GM12878 (cell line): ENCODE measurements around the gene TMPRSS9. TPM values are rescaled to one million over a fixed set of nuclear protein-coding genes. Genes with fewer than 3 reads are reported as not detected.

Source experiments
- ATF2 ChIP-seq: IDR thresholded peaks from 2 replicates; pipeline ENCODE4 v1.6.1; 2012; ENCODE audit warnings: low read length, inconsistent platforms
- CHD2 ChIP-seq: IDR thresholded peaks from 2 replicates; pipeline ENCODE4 v1.6.1; 2011; ENCODE audit warnings: low read depth, low read length, improper control_type of control experiment, borderline replicate concordance
- CREB1 ChIP-seq: IDR thresholded peaks from 2 replicates; pipeline ENCODE4 v1.6.1; 2012; ENCODE audit warnings: low read depth, mild to moderate bottlenecking, inconsistent platforms
- GATAD2B ChIP-seq: fragments of 450-650 bp; conservative IDR thresholded peaks from 2 replicates; pipeline ENCODE4 v1.6.1; 2017; ENCODE audit warnings: low read depth, mild to moderate bottlenecking, moderate library complexity
- JUNB ChIP-seq: IDR thresholded peaks from 2 replicates; pipeline ENCODE4 v1.6.1; 2016; ENCODE audit warnings: antibody characterized with exemption, mild to moderate bottlenecking
- MAX ChIP-seq: IDR thresholded peaks from 2 replicates; pipeline ENCODE4 v1.6.1; 2012; ENCODE audit warnings: low read depth, low read length, improper control_type of control experiment
- MYB ChIP-seq: fragments of 150-350 bp; IDR thresholded peaks from 2 replicates; pipeline ENCODE4 v1.6.1; 2014; ENCODE audit warnings: mild to moderate bottlenecking, low read depth, low read length, borderline replicate concordance
- NFXL1 ChIP-seq: fragments of 450-650 bp; IDR thresholded peaks from 2 replicates; pipeline ENCODE4 v1.6.1; 2017; ENCODE audit warnings: antibody characterized with exemption, mild to moderate bottlenecking, borderline replicate concordance
- NFYA ChIP-seq: IDR thresholded peaks from 2 replicates; pipeline ENCODE4 v1.6.1; 2011; ENCODE audit warnings: low read depth, mild to moderate bottlenecking, low read length, improper control_type of control experiment, borderline replicate concordance
- NR2C2 ChIP-seq: IDR thresholded peaks from 2 replicates; pipeline ENCODE4 v1.6.1; 2011; ENCODE audit warnings: borderline replicate concordance, low read depth; ENCODE audit not compliant: control insufficient read depth, insufficient read length
- RCOR1 ChIP-seq: conservative IDR thresholded peaks from 2 replicates; pipeline ENCODE4 v1.6.1; 2012; ENCODE audit warnings: low read depth, low read length, improper control_type of control experiment
- REST ChIP-seq: IDR thresholded peaks from 2 replicates; pipeline ENCODE4 v1.6.1; 2012; ENCODE audit warnings: mild to moderate bottlenecking, low read depth, low read length
- SUZ12 ChIP-seq: fragments of 200-600 bp; sonication (generic); IDR thresholded peaks from one replicate; pipeline ENCODE4 v1.6.1; 2018; ENCODE audit warnings: antibody characterized with exemption, mild to moderate bottlenecking; ENCODE audit not compliant: unreplicated experiment
- USF2 ChIP-seq: IDR thresholded peaks from 2 replicates; pipeline ENCODE4 v1.6.1; 2011; ENCODE audit warnings: low read depth, low read length, improper control_type of control experiment, borderline replicate concordance
- YY1 ChIP-seq: IDR thresholded peaks from 2 replicates; pipeline ENCODE4 v1.6.1; 2011; ENCODE audit warnings: low read depth, mild to moderate bottlenecking, low read length
- ZNF207 ChIP-seq: fragments of 450-650 bp; IDR thresholded peaks from 2 replicates; pipeline ENCODE4 v1.6.1; 2014; ENCODE audit warnings: antibody characterized with exemption, mild to moderate bottlenecking, borderline replicate concordance
- ZNF274 ChIP-seq: IDR thresholded peaks from one replicate; pipeline ENCODE4 v1.8.0; 2011; ENCODE audit not compliant: insufficient read length, insufficient read depth
- ZNF687 ChIP-seq: fragments of 450-650 bp; IDR thresholded peaks from 2 replicates; pipeline ENCODE4 v1.6.1; 2017; ENCODE audit warnings: mild to moderate bottlenecking, moderate library complexity
- polyA plus RNA-seq, 11 experiments: library from polyadenylated mRNA; depleted of rRNA in 4 of 11; unstranded in 6 of 11; stranded (reverse) in 5 of 11; fragments of >200 nt; fragmentation: Nextera tagmentation in 4 of 11; fragmentation: Illumina TruSeq in 1 of 11; extraction: Ambion mirVana in 4 of 11; extraction: Trizol in 1 of 11; gene quantifications; 1 replicate in 1 of 11; 2 replicates in 10 of 11; pipeline versions ENCODE4 v1.2.1 to v1.2.3, GENCODE V29; 2011 to 2016; ENCODE audit warnings: inconsistent platforms in 2 of 11, missing spikeins in 2 of 11, low read depth in 1 of 11
- total RNA-seq, 4 experiments: library from RNA; depleted of rRNA in 3 of 4; stranded (reverse); fragments of >200 nt in 3 of 4; fragmentation: Illumina TruSeq in 1 of 4; extraction: Trizol in 1 of 4; gene quantifications; 2 replicates each; pipeline versions ENCODE4 v1.2.1 to v1.2.3, GENCODE V29; 2013 to 2021

Gene TMPRSS9
- total and polyA plus RNA-seq, 10 of the 15 experiments (the other 5 are each of a cell fraction or from before 2014, with no cell fraction given): 0.24 TPM; not detected in 9

- TF ChIP-seq ZNF687: peak; percentile 88
- TF ChIP-seq RCOR1: no peak
- TF ChIP-seq ZNF207: no peak
- no peak for TF ChIP-seq NFXL1
- no peak for TF ChIP-seq USF2
- no peak for TF ChIP-seq REST
- TF ChIP-seq JUNB: no peak
- TF ChIP-seq MAX: peak; percentile 81
- 0 out of 2 replicates have a peak, but pooled peaks have one; percentile 69 for TF ChIP-seq MYB
- TF ChIP-seq NFYA: no peak
- TF ChIP-seq CREB1: 0 out of 2 replicates have a peak, but pooled peaks have one; percentile 10
- no peak for TF ChIP-seq ATF2
- peak; percentile 96 for TF ChIP-seq NR2C2
- peak; percentile 83 for TF ChIP-seq GATAD2B
- TF ChIP-seq YY1: peak; percentile 98
- peak; percentile 70 for TF ChIP-seq CHD2
- no peak for TF ChIP-seq SUZ12
- no peak for TF ChIP-seq ZNF274
Observed at GRCh38 chr19:2328401-2329148, 31.5 kb upstream of the TMPRSS9 start, which contains the start of the genes LSM7 and SPPL2B (continued).
